Stimulated activated CD4-positive, alpha-beta T cell treated with anti-CD3 and anti-CD28 coated beads, Interleukin-1b, Interleukin-23, amount 100 ng/mL, for 24 hours (primary cell): ENCODE results near the gene DDX51.
"Not testable (repeated sequence)": the region's sequence is repeated elsewhere in the genome, so short reads cannot be mapped to it uniquely, and the experiment has no call there.

Experiments used
- DNase-seq, 4 experiments: peaks; one replicate each; pipeline ENCODE4 v3.0.0-alpha.2; 2020; ENCODE audit warnings: low read depth in 4 of 4, low spot score in 1 of 4

Gene DDX51

GRCh38 chr12:132118876-132119275 lies 25.2 kb downstream of the DDX51 start:
- DNase-seq, result no peak

DNA sequence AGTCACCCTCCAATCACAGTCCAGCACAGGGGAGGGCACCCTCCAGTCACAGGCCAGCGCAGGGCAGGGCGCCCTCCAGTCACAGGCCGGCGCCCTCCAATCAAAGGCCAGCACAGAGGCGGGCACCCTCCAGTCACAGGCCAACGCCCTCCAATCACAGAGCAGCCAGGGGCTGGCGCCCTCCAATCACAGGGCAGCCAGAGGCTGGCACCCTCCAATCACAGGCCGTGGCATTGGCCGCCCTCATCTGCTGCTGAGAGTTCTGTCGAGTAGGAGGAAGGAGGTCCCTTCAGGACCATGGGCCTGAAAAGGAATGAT lies 26.6 kb downstream of the DDX51 start:
- DNase-seq, result no peak

GRCh38 chr12:132116709-132117557 lies 27.2 kb downstream of the DDX51 start:
- no peak for DNase-seq

- DNase-seq, result no peak
Observed at GRCh38 chr12:132115500-132115899, 28.6 kb downstream of the DDX51 start.

GRCh38 chr12:132114667-132115066 lies 29.5 kb downstream of the DDX51 start:
- no peak for DNase-seq

DNA sequence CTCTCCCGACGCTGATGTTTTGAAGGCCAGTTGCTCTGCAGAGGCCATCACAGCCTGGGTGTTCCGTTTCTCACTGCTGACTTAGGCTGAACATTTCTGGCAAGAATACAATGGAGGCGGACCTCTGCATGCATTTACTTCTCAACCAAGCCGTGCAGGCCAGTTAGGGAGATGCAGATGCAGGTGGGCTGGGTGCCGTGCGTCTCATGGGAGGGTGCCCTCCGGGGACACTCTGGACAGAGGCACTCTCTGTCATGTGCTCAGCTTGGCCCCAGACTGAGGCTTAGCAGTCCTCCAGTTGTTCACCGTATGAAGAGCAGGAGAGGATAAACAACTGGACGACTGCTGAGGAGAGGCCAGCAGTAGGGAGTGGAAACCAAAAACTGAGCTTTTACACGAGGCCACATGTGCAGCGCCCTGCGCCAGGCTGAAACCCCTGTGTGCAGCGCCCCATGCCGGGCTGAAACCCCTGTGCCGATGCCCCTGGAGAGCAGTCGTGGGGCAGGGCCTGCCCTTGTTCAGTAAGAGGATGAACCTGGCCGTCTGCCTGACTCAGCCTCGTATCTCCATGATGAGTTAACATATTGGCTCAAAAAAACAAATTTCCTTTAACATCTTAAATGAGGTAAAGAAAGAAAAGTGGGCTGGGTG lies 32.3 kb downstream of the DDX51 start:
- DNase-seq, result no peak

- DNase-seq, result no peak
Observed at GRCh38 chr12:132110677-132111076, 33.4 kb downstream of the DDX51 start.

- no peak for DNase-seq
Observed at GRCh38 chr12:132109741-132110140, 34.4 kb downstream of the DDX51 start.

- DNase-seq, result no peak
Observed at GRCh38 chr12:132108211-132108832, 35.8 kb downstream of the DDX51 start.

DNA sequence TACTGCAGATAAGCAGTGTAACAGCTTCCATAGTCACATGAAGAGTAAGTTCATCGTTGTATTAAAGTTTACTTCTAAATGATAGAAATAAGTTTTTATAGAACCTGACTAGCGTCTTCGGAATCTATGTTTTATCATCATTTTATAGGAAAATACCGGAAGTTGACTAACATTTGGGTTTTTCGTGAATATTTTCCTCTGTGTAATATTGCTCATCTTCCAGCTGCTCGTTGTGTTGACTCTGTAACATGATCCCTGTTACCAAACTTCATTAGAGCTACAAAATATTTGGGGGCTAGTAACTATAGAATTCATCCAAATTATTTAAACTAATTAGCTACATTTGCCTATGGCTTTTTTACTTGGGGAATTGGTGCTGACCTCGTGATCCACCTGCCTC lies 37.2 kb downstream of the DDX51 start:
- DNase-seq, result no peak

DNA sequence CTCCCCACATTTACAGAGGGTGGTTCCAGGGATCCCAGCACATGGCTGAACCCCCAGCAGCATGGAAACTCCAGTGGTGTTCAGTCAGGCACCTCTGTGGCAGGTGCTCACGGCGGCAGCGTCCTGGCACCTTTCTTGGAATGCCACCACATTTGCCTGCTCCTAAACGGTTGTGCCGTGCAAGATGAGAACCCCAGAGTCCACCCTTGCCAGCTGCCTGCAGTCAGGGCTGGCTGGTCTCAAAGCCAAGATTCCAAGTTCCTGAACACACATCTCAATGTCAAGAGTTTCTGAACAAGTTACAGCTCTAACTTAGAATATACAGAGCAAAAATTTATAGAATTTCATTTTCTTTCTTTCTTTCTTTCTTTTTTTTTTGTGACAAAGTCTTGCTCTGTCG lies 38.7 kb downstream of the DDX51 start:
- DNase-seq, result no peak

DNA sequence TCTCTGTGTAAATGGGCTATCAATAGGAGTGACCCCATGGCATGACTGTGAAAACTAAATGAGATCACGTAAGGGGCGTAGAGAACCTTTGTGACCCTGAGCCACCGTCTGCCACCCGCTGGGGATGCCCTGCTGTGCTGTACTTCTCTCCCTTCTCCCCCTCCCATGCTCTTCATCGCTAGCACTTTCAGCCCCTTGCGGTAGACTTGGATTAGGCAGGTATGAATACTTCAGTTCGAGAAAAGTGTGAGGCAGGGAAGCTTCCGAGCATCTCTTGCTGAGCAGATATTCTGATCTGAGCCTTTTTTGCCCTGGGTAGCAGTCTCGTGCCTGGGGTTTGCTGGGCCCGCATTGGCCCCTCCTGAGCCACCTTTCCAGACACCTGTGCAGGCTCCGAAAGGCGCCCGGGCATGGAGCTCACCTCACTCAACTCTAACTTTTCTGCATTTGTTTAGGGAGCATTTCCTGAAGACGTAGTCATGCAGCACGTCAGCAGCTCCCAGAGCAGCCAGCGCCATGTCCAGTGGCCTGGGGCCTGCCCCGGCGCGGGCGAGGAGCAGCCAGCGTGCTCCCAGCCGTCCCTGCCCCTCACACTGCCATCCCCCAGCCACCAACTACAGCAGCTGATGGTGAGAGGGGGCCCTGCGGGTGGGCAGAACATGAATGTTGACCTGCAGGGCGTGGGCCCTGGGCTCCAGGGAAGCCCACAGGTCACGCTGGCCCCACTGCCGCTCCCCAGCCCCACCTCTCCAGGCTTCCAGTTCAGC lies 40.4 kb downstream of the DDX51 start:
- DNase-seq, result no peak

- DNase-seq, result not testable (repeated sequence)
Observed at GRCh38 chr12:132103072-132103471, 41.0 kb downstream of the DDX51 start.

DNA sequence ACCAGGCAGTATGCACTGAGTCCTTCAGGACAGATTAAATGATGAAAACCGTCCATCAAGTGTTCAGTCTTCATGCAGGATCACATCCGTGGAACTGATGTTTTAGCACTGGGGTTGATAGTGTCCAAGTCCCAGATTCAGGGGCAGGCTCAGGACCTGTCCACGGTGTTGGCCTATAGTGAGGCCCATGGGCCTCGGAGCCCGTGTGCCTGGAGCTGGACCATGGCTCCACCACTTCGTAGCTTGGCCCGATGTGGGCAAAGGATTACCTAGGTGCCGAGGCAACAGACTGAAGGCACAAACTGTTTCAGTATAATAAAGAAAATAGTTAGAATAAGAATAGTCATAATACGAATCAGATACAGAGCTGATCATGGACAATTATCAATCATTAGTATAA lies 41.8 kb downstream of the DDX51 start:
- no peak for DNase-seq

DNA sequence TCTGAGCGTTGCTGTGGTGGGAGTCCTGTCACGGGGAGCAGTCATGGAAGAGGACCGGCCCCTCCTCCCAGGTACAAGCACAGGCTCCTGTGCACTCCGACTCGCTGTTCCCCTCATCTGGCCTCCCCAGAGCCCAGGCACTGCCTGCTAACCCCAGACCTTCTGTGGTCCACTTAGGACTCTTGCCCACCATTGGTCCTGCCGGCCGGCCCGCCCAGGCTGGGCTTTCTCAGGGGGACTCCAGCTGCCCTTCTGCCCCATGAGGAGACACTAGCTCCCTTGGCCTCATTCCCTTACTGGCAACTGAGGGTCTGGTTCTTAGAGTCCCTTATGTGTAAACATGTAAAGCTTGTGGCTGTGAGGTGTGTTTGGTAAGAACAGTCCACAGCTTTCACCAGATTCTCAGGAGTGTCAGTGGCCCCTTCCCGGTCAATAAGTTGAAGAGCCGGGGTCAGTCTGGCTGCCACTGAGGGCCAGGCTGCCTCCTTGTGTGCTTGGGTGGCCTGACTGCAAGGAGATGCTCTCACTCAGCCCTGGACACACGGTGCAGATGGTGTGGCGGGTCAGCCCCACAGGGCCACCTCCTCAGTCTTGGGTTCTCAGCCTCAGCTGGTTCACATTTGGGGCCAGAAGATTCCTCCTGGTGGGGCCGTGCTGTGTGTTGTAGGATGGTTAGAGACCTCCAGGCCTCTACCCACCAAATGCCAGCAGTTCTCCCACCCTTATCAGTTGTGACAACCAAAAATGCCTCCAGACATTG lies 43.6 kb downstream of the DDX51 start:
- no peak for DNase-seq

DNA sequence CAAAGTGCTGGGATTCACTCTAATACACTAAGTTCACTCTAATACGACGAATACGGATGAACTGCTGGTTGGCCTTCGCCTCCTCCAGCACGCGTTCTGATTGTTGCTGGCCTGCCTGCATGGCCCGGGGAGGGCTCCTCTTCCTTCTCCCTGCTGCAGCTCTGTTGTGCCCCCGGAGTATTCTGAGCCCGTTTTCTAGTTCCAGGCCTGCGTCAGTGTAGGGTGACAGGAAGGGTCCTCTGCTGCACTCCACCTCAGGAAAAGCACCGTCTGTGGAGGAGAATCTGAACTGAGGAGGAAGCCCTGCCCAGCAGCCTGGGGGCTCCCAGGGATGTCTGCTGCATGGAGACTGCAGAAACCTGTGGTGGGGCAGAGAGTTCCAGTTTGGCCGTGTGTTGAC lies 44.4 kb downstream of the DDX51 start:
- no peak for DNase-seq

GRCh38 chr12:132095520-132096409 lies 48.4 kb downstream of the DDX51 start:
- DNase-seq, result no peak

- DNase-seq, result no peak
Observed at GRCh38 chr12:132094269-132094891, 49.7 kb downstream of the DDX51 start.

- no peak for DNase-seq
Observed at GRCh38 chr12:132089407-132089910, 54.7 kb downstream of the DDX51 start.
